Left lung (tissue), 10 donors: Measurements from ENCODE around the gene INPP5A. TPM values are rescaled to one million over a fixed set of nuclear protein-coding genes. Genes with fewer than 3 reads are reported as not detected.
A peak's percentile ranks its signal among the peaks of the same experiment; 100 is the strongest.

ENCODE experiments used
- ATAC-seq: fragments of 200-7000 bp; cut with Tn5 transposase; one replicate; pipeline ENCODE4 v1.9.1; 2020; ENCODE audit warnings: moderate library complexity
- DNase-seq, 4 donors: peaks; one replicate each; pipeline ENCODE4 v3.0.0-alpha.2; 2013 to 2020
- H3K27ac ChIP-seq, 2 donors: fragments of 200-600 bp; sonication (generic) in 1 of 2; one replicate each; pipeline versions ENCODE4 v1.5.0 to v1.8.0; 2020 to 2021
- H3K27me3 ChIP-seq, 2 donors: fragments of 200-600 bp; sonication (generic) in 1 of 2; one replicate each; pipeline versions ENCODE4 v1.5.0 to v1.8.0; 2020 to 2021
- H3K36me3 ChIP-seq, 2 donors: fragments of 200-600 bp; sonication (generic) in 1 of 2; one replicate each; pipeline versions ENCODE4 v1.5.0 to v1.8.0; 2020 to 2021
- H3K4me1 ChIP-seq, 2 donors: fragments of 200-600 bp; one replicate each; pipeline ENCODE4 v1.8.0; 2021
- H3K4me3 ChIP-seq, 2 donors: fragments of 200-600 bp; sonication (generic) in 1 of 2; one replicate each; pipeline versions ENCODE4 v1.5.0 to v1.8.0; 2020 to 2021; ENCODE audit warnings: mild to moderate bottlenecking in 1 of 2
- H3K9me3 ChIP-seq, 2 donors: fragments of 200-600 bp; sonication (generic) in 1 of 2; one replicate each; pipeline versions ENCODE4 v1.5.0 to v1.8.0; 2020 to 2021
- CTCF ChIP-seq, 2 donors: fragments of 200-600 bp; sonication (generic) in 1 of 2; IDR thresholded peaks; one replicate each; pipeline versions ENCODE4 v1.5.0 to v1.8.0; 2021; ENCODE audit warnings: antibody characterized with exemption in 2 of 2
- intact Hi-C, 2 donors: fragments of 100-400 bp; cut with DNase I; formaldehyde crosslinking; loops; one replicate each; pipeline versions ENCODE4 v1.11.2 to v1.14.2; 2022
- polyA plus RNA-seq, 6 donors: library from polyadenylated mRNA; unstranded; fragments of 120-200 nt; gene quantifications; one replicate each; pipeline ENCODE4 v1.2.1, GENCODE V29; 2013; ENCODE audit not compliant: insufficient read length in 6 of 6
- total RNA-seq, 2 donors: library from RNA; stranded (reverse); fragmentation: NEBNext Ultra II Directional; extraction: Animal tissue kit (Norgen Biotek cat#: 25700); gene quantifications; one replicate each; pipeline ENCODE4 v1.2.1, GENCODE V29; 2021
- donor health status: DM: no; HTN: yes; CAD: no.
- donor health status: DM: no; HTN: no; CAD: no.

Gene INPP5A
- total and polyA plus RNA-seq, 8 donors, result 32.0 to 44.0 (median 36.8) TPM

- no peak for TF ChIP-seq CTCF (IDR thresholded peaks at IDR 0.05)
- intact Hi-C loops, result no loop called here
These were observed 271.9 kb downstream of the INPP5A start for GRCh38 chr10:132809232-132810140.

GRCh38 chr10:132810141-132810806 is 272.7 kb downstream of the INPP5A start:
- Histone ChIP-seq H3K27ac (no peak overlapping the region), H3K9me3 (no peaks in the 10 kb centered on the region), H3K27me3 (peaks cover 0 to 89% of the 10 kb centered on the region in 2 donors), H3K36me3 (no peaks in the 10 kb centered on the region), H3K4me3 (no peak overlapping the region), H3K4me1 (no peaks in the 10 kb centered on the region)
- DNase-seq (peak in 1 of 4 donors; percentile 69), ATAC-seq (no peak)
- no peak for TF ChIP-seq CTCF (IDR thresholded peaks at IDR 0.05)
- intact Hi-C loops, result no loop called here

More at GRCh38 chr10:132809232-132810140, 271.9 kb downstream of the INPP5A start:
- Histone ChIP-seq H3K4me3 (no peak overlapping the region), H3K36me3 (no peaks in the 10 kb centered on the region), H3K27me3 (peaks cover 0 to 88% of the 10 kb centered on the region in 2 donors), H3K9me3 (no peaks in the 10 kb centered on the region), H3K4me1 (no peaks in the 10 kb centered on the region), H3K27ac (no peak overlapping the region)
- ATAC-seq (no peak), DNase-seq (peak in 1 of 4 donors; percentile 61)

DNA sequence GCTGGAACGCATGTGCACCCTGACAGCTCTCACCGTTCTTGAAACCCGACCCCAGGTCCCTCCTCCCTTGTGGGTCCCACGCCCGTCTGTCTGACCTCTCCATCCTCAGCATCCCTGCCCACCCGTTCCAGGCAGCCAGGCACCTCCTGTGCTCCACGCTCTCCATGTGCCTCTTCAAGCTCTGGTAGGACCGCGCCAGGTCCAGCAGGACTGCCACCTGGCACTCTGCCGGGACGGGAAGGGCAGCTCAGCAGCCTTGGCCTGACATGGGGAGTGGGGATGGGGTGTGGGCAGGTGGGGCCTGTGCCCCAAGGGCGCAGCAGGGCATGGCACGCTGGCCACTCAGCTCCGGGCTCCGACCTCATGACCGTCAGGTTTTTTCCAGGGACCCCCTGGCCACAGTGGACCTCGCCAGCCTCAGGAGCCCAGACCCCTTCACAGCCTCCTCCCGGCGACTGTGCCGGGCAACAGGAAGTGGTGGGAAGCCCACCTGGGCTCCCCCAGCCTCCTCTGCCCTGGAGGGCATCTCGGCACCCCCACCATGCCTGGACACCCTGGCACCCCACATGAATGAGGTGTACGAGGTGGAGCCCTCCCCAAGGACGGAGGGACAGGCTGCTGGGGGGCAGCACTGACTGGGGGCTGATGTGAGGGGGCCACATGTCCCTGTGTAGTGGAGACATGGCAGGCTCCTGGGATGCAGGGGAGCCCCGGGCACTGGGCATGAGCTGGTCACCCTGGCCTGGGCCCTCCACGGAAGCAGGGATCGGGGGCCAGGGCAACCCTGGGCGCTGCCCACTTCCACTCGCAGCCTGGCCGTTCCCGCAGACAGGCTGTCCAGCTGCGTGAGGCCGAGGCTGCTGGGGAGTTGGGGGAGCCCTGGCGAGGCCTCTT is 273.5 kb downstream of the INPP5A start:
- no peaks in the 10 kb centered on the region for H3K9me3 ChIP-seq
- no peaks in the 10 kb centered on the region for H3K36me3 ChIP-seq
- H3K27ac ChIP-seq, result no peak overlapping the region
- no peak overlapping the region for H3K4me3 ChIP-seq
- intact Hi-C loops, result no loop called here
- TF ChIP-seq CTCF (IDR thresholded peaks at IDR 0.05), result no peak
- DNase-seq (peak in 2 of 4 donors; percentile 17 to 75), ATAC-seq (no peak)
- H3K4me1 ChIP-seq, result no peaks in the 10 kb centered on the region
- peaks cover 0 to 91% of the 10 kb centered on the region in 2 donors for H3K27me3 ChIP-seq

- H3K36me3 ChIP-seq, result no peaks in the 10 kb centered on the region
- H3K27me3 ChIP-seq, result peaks cover 0 to 96% of the 10 kb centered on the region in 2 donors
- intact Hi-C loops, result no loop called here
- peak in 1 of 4 donors; percentile 78 for DNase-seq
- H3K4me3 ChIP-seq, result no peak overlapping the region
- no peak for TF ChIP-seq CTCF (IDR thresholded peaks at IDR 0.05)
- no peak for ATAC-seq
- no peaks in the 10 kb centered on the region for H3K4me1 ChIP-seq
- H3K27ac ChIP-seq, result no peak overlapping the region
- no peaks in the 10 kb centered on the region for H3K9me3 ChIP-seq
These were observed 274.4 kb downstream of the INPP5A start for GRCh38 chr10:132811891-132812481.
